Coronary artery (tissue), 2 donors: ENCODE results near the gene PRSS56.
"Not testable (repeated sequence)": the region's sequence is repeated elsewhere in the genome, so short reads cannot be mapped to it uniquely, and the experiment has no call there.

ENCODE experiments used
- DNase-seq: peaks from one replicate; pipeline ENCODE4 v3.0.0-alpha.2; 2017; ENCODE audit warnings: low spot score
- H3K27ac ChIP-seq, 2 donors: fragments of 200-600 bp; sonication (generic); one replicate each; pipeline ENCODE4 v1.5.1; 2016 to 2019
- H3K4me3 ChIP-seq: fragments of 200-600 bp; sonication (generic); 2 replicates; pipeline ENCODE4 v1.5.1; 2016; ENCODE audit warnings: mild to moderate bottlenecking, moderate library complexity
- TF ChIP-seq, protein P1 (sequence below): fragments of 200-600 bp; sonication (generic); IDR thresholded peaks from one replicate; pipeline ENCODE4 v1.5.1; 2019; ENCODE audit warnings: antibody characterized with exemption

PRSS56 gene

DNA sequence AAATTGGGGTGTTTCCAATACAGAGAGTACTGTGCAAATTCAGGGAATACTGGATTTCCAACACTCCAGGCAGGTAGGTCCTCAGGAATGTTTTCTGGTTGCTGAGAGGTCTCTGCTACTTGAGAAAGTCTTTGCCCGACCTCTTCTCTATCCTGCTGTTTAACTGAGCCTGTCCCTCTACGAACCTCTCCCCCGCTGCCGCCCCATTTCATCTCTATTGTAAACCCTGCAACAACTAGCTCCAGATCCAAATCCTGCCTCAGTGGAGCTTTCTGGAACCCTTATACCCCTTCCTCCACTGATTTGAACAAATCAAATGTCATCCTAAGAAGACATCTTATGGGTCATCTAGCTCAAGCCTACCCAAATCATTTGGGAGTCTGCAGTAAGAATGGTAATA lies 31.6 kb downstream of the PRSS56 start:
- Histone ChIP-seq H3K27ac (no peak overlapping the region), H3K4me3 (peak overlapping the region; percentile 93)
- DNase-seq = no peak
- TF ChIP-seq, protein P1, sequence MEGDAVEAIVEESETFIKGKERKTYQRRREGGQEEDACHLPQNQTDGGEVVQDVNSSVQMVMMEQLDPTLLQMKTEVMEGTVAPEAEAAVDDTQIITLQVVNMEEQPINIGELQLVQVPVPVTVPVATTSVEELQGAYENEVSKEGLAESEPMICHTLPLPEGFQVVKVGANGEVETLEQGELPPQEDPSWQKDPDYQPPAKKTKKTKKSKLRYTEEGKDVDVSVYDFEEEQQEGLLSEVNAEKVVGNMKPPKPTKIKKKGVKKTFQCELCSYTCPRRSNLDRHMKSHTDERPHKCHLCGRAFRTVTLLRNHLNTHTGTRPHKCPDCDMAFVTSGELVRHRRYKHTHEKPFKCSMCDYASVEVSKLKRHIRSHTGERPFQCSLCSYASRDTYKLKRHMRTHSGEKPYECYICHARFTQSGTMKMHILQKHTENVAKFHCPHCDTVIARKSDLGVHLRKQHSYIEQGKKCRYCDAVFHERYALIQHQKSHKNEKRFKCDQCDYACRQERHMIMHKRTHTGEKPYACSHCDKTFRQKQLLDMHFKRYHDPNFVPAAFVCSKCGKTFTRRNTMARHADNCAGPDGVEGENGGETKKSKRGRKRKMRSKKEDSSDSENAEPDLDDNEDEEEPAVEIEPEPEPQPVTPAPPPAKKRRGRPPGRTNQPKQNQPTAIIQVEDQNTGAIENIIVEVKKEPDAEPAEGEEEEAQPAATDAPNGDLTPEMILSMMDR = no peak

- no peak overlapping the region for H3K27ac ChIP-seq
- TF ChIP-seq, protein P1 = no peak
- no peak overlapping the region for H3K4me3 ChIP-seq
- no peak for DNase-seq
Observed at GRCh38 chr2:232556426-232556825, 36.2 kb downstream of the PRSS56 start.

DNA sequence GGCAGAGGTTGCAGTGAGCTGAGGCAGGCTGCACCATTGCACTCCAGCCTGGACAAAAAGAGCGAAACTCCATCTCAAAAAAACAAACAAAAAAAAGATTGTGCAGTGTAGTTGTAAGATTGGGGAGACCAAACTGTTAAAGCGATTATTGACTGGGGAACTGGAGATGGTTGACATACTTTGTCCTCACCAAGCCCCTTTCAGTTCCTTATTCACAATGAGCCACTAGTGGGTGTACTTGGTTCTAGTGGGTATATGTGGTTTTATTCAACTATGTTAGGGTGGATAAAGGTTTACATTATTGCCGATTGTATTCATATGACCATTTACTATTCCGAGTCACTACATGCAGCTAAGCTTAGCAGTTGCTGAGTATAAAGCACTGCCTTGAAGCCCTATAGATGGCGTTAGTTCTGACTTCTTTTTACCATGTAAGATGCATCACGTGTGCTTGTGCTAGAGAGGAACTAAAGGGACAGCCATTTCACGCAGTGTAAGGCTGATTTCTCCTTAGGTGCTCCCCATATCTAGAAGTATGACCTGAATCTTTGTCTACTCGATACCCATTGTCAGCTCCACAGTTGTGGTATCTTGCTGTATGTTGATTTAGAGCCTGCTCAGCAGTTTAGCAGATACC lies 42.4 kb downstream of the PRSS56 start:
- TF ChIP-seq, protein P1 = no peak
- Histone ChIP-seq H3K4me3 (no peak overlapping the region), H3K27ac (no peak overlapping the region)
- DNase-seq = no peak

DNA sequence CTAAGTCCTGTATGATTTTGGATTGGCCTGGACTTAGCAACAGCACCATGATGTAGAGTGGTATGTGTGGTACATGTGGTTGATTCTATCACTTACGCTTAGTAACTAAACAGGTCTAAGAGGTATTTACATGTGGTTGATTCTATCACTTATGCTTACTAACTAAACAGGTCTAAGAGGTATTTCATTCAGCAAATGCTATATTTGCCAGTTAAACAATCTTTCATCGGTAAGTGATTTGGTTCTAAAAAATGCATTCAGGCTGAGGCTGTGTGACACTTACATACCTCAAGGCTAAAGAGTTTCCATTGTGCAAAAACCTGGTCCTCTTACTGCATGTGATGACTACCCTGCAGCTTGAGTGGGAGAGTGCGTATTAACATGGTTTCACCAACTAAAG lies 43.4 kb downstream of the PRSS56 start:
- TF ChIP-seq, protein P1 = no peak
- no peak for DNase-seq
- Histone ChIP-seq H3K27ac (no peak overlapping the region), H3K4me3 (no peak overlapping the region)

- TF ChIP-seq, protein P1 = no peak
- Histone ChIP-seq H3K27ac (no peak overlapping the region), H3K4me3 (no peak overlapping the region)
Observed at GRCh38 chr2:232567721-232568120, 47.5 kb downstream of the PRSS56 start.

DNA sequence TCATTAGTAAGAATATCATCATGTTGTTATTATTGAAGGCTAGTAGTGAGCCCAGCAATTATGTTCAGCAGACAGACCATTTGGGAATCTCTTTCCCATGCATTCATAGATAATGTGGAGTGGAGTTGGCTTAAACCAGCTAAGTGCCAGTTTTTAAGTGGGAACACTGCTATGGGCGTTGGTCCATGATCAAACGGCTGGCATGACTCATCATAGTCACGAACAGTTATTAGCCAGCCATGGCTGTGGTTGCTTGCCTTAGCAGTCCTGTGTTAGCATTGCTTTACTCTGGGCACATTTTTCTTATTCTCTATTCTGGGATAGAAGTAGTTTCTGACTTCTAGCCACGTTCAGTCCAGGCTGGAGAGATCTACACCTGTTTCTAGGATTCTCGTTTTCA lies 48.0 kb downstream of the PRSS56 start:
- no peak for DNase-seq
- Histone ChIP-seq H3K27ac (no peak overlapping the region), H3K4me3 (no peak overlapping the region)
- TF ChIP-seq, protein P1 = no peak

More at GRCh38 chr2:232567721-232568120, 47.5 kb downstream of the PRSS56 start:
- no peak for DNase-seq

GRCh38 chr2:232569541-232569940 lies 49.4 kb downstream of the PRSS56 start:
- TF ChIP-seq, protein P1 = no peak
- no peak for DNase-seq
- no peak overlapping the region for H3K27ac ChIP-seq
- H3K4me3 ChIP-seq = no peak overlapping the region

DNA sequence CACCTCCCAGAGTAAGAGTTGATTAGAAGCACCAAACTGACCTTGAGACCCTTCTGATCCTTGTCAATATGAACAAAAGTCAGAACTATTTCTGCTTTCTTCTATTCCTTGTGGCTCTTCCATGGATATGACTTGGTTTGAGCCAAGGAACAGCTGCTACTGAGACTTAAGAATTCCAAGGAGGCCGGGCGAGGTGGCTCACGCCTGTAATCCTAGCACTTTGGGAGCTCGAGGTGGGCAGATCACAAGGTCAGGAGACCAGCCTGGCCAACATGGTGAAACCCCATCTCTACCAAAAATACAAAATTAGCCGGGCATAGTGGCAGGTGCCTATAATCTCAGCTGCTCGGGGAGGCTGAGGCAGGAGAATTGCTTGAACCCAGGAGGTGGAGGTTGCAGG lies 50.3 kb downstream of the PRSS56 start:
- not testable (repeated sequence) for H3K4me3 ChIP-seq, DNase-seq

More for the DNA sequence above, 50.3 kb downstream of the PRSS56 start:
- H3K27ac ChIP-seq = not testable (repeated sequence)
